B cell (primary cell): ENCODE data around the gene HOXD4.

Experiments
- CTCF ChIP-seq: fragments of 200-600 bp; IDR thresholded peaks from one replicate; pipeline ENCODE4 v1.8.0; 2022; ENCODE audit warnings: antibody characterized with exemption, mild to moderate bottlenecking
- EZH2 ChIP-seq: IDR thresholded peaks from 2 replicates; pipeline ENCODE4 v1.6.1; 2012; ENCODE audit warnings: borderline replicate concordance, low read depth, mild to moderate bottlenecking, moderate library complexity, low read length; ENCODE audit not compliant: insufficient read depth, poor library complexity, severe bottlenecking

DNA sequence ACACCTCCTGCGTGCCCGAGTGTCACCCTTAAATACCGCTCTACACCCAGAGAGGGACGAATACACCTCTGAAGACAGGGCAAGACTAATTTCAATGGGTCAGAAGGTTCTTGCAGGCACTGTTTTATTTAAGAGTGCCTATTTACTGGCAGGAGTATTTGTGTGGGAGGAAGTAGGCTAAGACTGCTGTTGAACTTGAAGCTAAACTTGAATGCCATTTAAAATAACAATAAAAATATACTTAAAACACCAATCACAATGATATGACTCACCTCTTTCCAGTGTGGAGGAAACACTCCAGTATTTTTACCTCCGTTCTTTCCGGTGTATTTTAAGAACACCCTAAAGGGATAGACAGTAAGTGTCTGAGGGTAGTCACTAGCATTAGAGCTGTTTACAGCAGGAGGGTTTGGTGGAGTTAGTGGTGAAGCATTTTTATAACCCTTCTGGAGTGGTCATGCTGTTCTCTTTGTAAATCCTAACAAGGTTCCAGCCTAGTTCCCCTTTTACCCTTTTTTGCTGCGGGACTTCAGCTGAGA lies 27.5 kb downstream of the HOXD4 start:
- TF ChIP-seq CTCF: no peak
- no peak for TF ChIP-seq EZH2
